Gastrocnemius medialis (tissue), 4 donors: ENCODE data around the gene TOR2A. TPM values are rescaled to one million over a fixed set of nuclear protein-coding genes. Genes with fewer than 3 reads are reported as not detected.

Experiments
- ATAC-seq, 2 donors: fragments of 150-250 bp; one replicate each; pipeline ENCODE4 v1.9.1; 2016
- DNase-seq, 2 donors: peaks; one replicate each; pipeline ENCODE4 v3.0.0-alpha.2; 2019
- H3K27ac ChIP-seq, 4 donors: fragments of 200-600 bp; sonication (generic); 1 replicate in 1 of 4; 2 replicates in 3 of 4; pipeline ENCODE4 v1.5.1; 2016 to 2018; ENCODE audit warnings: mild to moderate bottlenecking in 2 of 4, moderate library complexity in 1 of 4
- H3K27me3 ChIP-seq, 3 donors: fragments of 200-600 bp; sonication (generic) in 2 of 3; 1 replicate in 1 of 3; 2 replicates in 2 of 3; pipeline versions ENCODE4 v1.5.1 to v1.6.0; 2016 to 2019; ENCODE audit warnings: mild to moderate bottlenecking in 1 of 3, moderate library complexity in 1 of 3
- H3K36me3 ChIP-seq, 2 donors: fragments of 200-600 bp; sonication (generic) in 1 of 2; one replicate each; pipeline ENCODE4 v1.5.1; 2017 to 2018
- H3K4me1 ChIP-seq, 2 donors: fragments of 200-600 bp; sonication (generic) in 1 of 2; one replicate each; pipeline ENCODE4 v1.5.1; 2016 to 2017; ENCODE audit warnings: mild to moderate bottlenecking in 2 of 2
- H3K4me3 ChIP-seq, 4 donors: fragments of 200-600 bp; sonication (generic) in 3 of 4; 1 replicate in 1 of 4; 2 replicates in 3 of 4; pipeline ENCODE4 v1.5.1; 2016 to 2019; ENCODE audit warnings: mild to moderate bottlenecking in 2 of 4
- H3K9me3 ChIP-seq, 3 donors: fragments of 200-600 bp; sonication (generic) in 2 of 3; 1 replicate in 1 of 3; 2 replicates in 2 of 3; pipeline ENCODE4 v1.5.1; 2016 to 2019
- CTCF ChIP-seq, 5 experiments: fragments of 450-650 bp in 3 of 5; fragments of 200-600 bp in 2 of 5; sonication (generic) in 2 of 5; IDR thresholded peaks in 4 of 5; conservative IDR thresholded peaks in 1 of 5; 1 replicate in 4 of 5; 2 replicates in 1 of 5; pipeline ENCODE4 v1.5.1; 2016 to 2019; ENCODE audit warnings: antibody characterized with exemption in 5 of 5, mild to moderate bottlenecking in 3 of 5, moderate library complexity in 3 of 5
- POLR2A ChIP-seq, 2 donors: fragments of 450-650 bp; IDR thresholded peaks; one replicate each; pipeline ENCODE4 v1.6.1; 2017; ENCODE audit warnings: antibody characterized with exemption in 2 of 2, mild to moderate bottlenecking in 2 of 2, moderate library complexity in 2 of 2
- in situ Hi-C, 4 donors: fragments of 200-750 bp; cut with MboI; loops; one replicate each; pipeline versions ENCODE4 v1.15.0 to v1.8.0; 2017; ENCODE audit warnings: low sequenced_read_pairs in 4 of 4
- intact Hi-C: fragments of 100-400 bp; cut with DNase I; formaldehyde crosslinking; loops from one replicate; pipeline ENCODE4 v1.15.1; 2023; ENCODE audit warnings: low total_unique reads
- total RNA-seq, 4 donors: library from RNA; depleted of rRNA; stranded (reverse); fragments of >200 nt; gene quantifications; one replicate each; pipeline versions ENCODE4 v1.1.0 to v1.2.3, GENCODE V29; 2016

TOR2A gene
- total RNA-seq, 4 donors from 2014 or later, result 3.2 to 10.6 (median 9.6) TPM

DNA sequence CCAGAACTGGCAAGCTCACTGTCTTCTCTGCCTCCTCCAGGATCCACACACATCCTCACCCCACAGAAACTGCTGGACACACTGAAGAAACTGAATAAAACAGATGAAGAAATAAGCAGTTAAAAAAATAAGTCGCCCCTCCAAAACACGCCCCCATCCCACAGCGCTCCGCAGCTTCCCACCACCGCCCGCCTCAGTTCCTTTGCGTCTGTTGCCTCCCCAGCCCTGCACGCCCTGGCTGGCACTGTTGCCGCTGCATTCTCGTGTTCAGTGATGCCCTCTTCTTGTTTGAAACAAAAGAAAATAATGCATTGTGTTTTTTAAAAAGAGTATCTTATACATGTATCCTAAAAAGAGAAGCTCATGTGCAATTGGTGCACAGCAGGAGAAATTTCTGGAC lies 44.4 kb downstream of the TOR2A start:
- Histone ChIP-seq H3K9me3 (no peaks in the 10 kb centered on the region), H3K4me3 (no peak overlapping the region), H3K4me1 (peaks cover 6 to 8% of the 10 kb centered on the region in 2 donors), H3K27ac (no peak overlapping the region), H3K27me3 (no peaks in the 10 kb centered on the region), H3K36me3 (no peaks in the 10 kb centered on the region)
- intact Hi-C loops (no loop called here), in situ Hi-C loops (no loop called here)
- no peak for TF ChIP-seq CTCF (IDR thresholded peaks at IDR 0.05 in 4 of 5, conservative IDR thresholded peaks at IDR 0.05 in 1 of 5)
- no peak for TF ChIP-seq POLR2A (IDR thresholded peaks at IDR 0.05)
- no peak for ATAC-seq
- no peak for DNase-seq

GRCh38 chr9:127689329-127690000 lies 45.6 kb downstream of the TOR2A start:
- no peak for ATAC-seq

GRCh38 chr9:127686461-127687393 lies 48.4 kb downstream of the TOR2A start:
- intact Hi-C loops, result no loop called here
- no peaks in the 10 kb centered on the region for H3K36me3 ChIP-seq
- no peaks in the 10 kb centered on the region for H3K27me3 ChIP-seq
- TF ChIP-seq POLR2A (IDR thresholded peaks at IDR 0.05), result no peak
- TF ChIP-seq CTCF (IDR thresholded peaks at IDR 0.05 in 4 of 5, conservative IDR thresholded peaks at IDR 0.05 in 1 of 5), result no peak
- peaks cover 18 to 26% of the 10 kb centered on the region in 2 donors for H3K4me1 ChIP-seq
- H3K27ac ChIP-seq, result peak overlapping the region; percentile 2 to 61 (median 32)
- no peak overlapping the region for H3K4me3 ChIP-seq
- ATAC-seq (no peak), DNase-seq (no peak)
- in situ Hi-C loops, result no loop called here
- no peaks in the 10 kb centered on the region for H3K9me3 ChIP-seq

More at GRCh38 chr9:127689329-127690000, 45.6 kb downstream of the TOR2A start:
- Histone ChIP-seq H3K27ac (no peak overlapping the region), H3K4me1 (peaks cover 6 to 8% of the 10 kb centered on the region in 2 donors), H3K4me3 (no peak overlapping the region), H3K27me3 (no peaks in the 10 kb centered on the region), H3K36me3 (no peaks in the 10 kb centered on the region), H3K9me3 (no peaks in the 10 kb centered on the region)
- no peak for TF ChIP-seq POLR2A (IDR thresholded peaks at IDR 0.05)
- TF ChIP-seq CTCF (IDR thresholded peaks at IDR 0.05 in 4 of 5, conservative IDR thresholded peaks at IDR 0.05 in 1 of 5), result no peak
- no peak for DNase-seq
- in situ Hi-C loops, result no loop called here
- intact Hi-C loops, result no loop called here

- no peak for ATAC-seq
- H3K36me3 ChIP-seq, result peaks cover 0 to 8% of the 10 kb centered on the region in 2 donors
These were observed 50.5 kb downstream of the TOR2A start for GRCh38 chr9:127684576-127684975.

More at GRCh38 chr9:127684576-127684975, 50.5 kb downstream of the TOR2A start:
- intact Hi-C loops (loop anchor here (5.0 kb wide), 1 partner anchor 72 kb away; the partner anchor contains the start of gene STXBP1), in situ Hi-C loops (no loop called here)
- Histone ChIP-seq H3K4me1 (peaks cover 18 to 26% of the 10 kb centered on the region in 2 donors), H3K27me3 (no peaks in the 10 kb centered on the region), H3K27ac (no peak overlapping the region), H3K9me3 (no peaks in the 10 kb centered on the region), H3K4me3 (no peak overlapping the region)
- no peak for DNase-seq
- no peak for TF ChIP-seq CTCF (IDR thresholded peaks at IDR 0.05 in 4 of 5, conservative IDR thresholded peaks at IDR 0.05 in 1 of 5)
- TF ChIP-seq POLR2A (IDR thresholded peaks at IDR 0.05), result no peak
